HuH-7 (cell line): ENCODE measurements around the gene RAPGEF4.
A peak's percentile ranks its signal among the peaks of the same experiment; 100 is the strongest.
"Not testable (repeated sequence)": the region's sequence is repeated elsewhere in the genome, so short reads cannot be mapped to it uniquely, and the experiment has no call there.

Source experiments
- DNase-seq: peaks from one replicate; pipeline ENCODE4 v3.0.0; 2011; ENCODE audit warnings: low spot score

Gene RAPGEF4

DNA sequence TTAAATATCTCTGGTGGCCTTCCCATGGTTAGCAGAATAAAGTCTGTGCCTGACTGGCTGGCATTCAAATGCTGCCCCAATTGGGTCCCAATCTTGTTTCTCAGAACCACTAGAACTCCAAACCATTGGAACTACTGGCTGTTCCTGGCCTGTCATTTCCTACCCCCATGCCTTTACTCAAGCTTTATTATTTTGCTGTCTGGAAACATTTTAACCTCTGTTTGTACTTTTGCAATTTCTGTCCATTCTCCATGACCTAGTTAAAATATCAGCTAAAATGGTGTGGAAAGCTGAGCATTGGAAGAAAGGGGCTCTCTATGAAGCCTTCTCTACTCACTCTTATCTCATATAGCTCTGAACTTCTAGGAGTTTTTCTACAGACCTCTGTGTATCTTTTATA is 38.7 kb downstream of the RAPGEF4 start:
- DNase-seq: no peak

DNA sequence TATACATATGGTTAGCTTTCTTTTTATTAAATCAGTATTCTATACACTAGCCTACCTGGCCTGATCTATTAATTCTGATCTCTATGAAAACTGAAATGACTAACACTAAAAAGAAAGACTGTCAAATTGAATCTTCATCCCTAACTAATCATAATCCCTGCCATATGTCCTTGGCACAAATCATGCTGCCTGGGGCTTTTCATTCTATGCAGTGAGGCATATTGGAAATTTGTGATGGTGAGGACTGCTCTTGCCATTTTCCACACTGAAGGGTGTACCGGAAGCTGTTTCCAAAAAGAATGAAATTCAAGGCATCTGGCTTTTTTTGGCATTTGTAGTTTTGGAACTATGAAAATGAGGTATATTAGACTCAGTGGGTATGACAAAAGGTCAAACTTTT is 39.7 kb downstream of the RAPGEF4 start:
- DNase-seq: no peak

DNA sequence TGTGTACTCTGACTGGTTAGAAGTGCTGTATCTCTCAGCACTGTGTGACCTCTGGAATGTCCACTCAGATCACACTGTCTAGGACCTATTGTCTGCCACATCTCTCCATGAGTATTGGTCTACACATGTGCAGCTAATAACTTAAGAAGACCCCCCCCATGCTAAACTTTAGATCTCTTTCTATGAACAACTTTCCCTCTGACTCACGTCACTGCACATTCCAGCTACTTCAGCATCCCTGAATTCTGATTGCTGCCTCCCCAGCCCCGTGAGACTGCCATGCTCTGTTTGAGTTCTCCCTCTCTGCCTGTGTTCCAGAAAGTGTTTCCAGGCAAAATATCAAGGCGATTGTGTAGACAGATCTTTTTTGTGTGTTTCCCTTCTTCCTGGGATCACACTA is 41.8 kb downstream of the RAPGEF4 start:
- DNase-seq: no peak

DNA sequence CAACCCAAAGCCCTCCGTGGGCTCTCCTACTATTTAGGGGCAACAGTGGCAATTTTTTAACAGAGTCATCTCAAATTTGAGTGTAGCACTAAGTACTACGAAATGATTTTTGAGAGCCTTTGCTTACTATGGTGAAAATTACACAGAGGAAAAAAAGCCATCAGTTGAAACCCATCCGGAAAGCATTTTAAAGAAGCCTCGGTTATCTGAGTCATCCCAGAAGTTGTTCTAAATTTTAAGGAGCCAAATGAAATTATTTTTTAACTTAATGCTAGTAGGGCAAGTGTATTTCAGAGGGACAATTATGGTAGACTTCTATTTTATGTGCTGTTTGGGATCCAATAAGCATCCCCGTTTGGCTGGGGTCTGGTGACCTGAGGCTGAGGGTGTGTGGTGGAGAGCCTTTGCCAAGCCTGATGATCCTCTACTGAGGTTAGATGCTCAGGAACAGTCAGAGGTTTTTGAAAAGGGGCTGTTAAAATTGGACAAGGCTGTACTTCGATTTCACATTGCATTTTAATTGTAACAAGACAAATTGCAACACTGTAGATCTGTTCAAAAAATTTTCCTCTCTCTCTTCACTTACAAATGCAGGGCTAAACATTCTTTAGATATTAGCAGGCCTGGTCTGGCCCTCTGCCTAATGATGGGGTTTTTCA is 47.0 kb downstream of the RAPGEF4 start:
- DNase-seq: no peak

DNA sequence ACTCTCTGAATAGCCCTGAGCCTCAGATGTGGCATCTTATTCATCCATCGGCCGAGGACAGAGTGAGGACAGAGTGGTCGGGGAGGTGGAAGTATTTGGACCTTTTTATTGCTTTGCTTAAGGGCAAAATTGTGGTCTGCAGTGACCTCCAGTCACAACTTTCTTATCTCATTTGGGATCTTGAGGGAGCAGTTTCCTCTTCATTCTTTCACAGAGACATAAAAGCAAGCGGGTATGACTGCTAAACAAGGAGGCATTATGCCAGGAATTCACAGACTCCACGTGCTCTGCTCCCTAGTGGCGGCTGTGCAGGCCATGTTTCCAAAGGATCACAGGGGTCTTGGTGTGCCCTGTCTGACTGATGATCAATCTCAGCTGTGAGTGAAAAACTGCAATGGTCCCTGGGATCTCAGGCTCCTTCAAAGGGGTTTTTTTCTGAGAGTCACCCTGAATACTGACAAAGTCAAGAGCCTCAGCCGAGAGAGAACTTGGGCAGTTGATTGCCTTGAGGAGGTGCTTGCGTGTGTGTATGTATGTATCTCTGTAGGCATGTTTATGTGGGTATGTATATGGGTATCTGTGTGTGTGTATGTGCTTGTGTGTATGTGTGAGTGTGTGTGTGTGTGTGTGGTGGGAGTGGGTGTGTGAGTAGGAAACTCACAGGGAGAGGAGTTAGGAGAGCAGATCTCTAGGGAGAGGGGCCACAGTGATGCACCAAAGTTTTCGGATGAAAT is 47.7 kb downstream of the RAPGEF4 start:
- peak; percentile 35 for DNase-seq

DNA sequence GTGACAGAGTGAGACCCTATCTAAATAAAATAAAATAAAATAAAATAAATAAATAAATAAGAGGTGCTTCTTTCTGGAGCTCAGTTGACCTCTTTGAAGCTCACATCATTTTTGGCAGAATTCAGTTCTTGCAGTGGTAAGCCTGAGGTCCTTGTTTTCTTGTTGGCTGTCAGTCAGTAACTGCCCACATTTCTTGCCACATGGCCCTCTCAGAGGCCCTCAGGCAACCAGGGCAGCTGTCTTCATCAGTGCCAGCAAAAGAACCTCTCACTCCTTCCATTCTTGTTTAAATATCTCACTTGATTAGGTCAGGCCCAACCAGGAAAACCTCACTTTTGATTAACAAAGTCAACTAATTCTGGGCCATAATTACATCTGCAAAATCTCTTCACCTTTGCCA is 53.2 kb downstream of the RAPGEF4 start:
- no peak for DNase-seq

DNA sequence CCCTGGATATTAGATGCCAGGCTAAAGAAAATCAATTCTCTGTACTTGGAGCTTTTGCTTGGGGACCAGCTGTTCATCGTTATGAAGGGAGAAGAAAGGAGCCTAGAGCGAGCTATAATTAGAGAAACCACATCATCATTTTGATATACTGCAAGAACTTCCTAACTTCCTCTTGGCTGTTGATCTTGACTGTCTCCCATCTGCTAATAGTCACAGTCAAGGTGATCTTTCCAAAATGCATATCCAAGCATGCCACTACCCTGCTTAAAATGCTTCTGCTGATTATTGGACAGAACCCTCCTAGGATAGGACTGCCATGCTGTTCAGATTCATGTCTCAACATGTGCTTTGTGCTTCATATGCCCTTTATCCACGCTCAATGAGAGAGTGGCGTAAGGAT is 54.8 kb downstream of the RAPGEF4 start:
- DNase-seq: no peak

DNA sequence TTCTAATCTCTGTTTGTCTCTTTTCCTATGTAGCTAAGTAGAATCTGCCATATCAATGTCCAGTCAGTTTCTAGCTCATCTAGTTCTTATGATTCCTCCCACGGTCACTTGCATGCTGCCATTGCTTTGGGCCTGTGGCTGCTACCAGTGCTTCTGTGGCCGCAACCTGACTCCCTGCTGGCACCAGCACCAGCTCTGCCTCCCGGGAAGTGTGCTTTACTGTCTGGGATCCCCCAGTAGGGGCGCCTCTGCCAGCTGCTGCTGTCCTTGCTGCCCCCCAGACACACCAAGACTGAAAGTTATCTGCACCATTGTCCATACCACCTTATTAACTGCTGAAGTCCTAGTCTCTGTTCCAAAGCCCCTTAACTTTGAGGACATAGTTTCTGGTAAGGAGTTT is 56.3 kb downstream of the RAPGEF4 start:
- DNase-seq: no peak

DNA sequence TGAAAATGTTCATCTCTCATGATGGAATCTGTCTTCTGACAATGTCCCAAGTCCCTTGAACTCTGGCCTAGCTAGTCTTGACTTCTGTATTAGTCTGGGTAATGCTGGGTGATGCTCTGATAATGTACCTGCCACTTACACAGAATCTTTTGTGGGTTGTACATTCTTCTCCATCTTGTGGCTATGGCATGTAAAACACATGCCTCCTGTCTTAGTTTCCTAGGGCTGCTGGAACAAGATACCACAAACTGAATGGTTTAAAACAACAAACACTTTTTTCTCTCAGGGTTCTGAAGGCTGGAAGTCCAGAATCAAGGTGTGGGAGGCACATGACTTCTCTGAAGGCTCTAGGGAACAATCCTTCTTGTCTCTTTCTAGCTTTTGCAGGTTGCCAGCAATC is 57.1 kb downstream of the RAPGEF4 start:
- no peak for DNase-seq

DNA sequence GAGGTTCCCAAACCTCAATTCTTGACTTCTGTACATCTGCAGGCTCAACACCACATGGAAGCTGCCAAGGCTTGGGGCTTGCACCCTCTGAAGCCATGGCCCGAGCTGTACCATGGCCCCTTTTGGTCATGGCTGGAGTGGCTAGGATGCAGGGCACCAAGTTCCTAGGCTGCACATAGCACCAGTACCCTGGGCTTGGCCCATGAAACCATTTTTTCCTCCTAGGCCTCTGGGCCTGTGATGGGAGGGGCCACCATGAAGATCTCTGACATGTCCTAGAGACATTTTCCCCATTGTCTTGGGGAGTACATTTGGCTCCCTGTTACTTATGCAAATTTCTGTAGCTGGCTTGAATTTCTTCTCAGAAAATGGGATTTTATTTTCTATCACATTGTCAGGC is 67.7 kb downstream of the RAPGEF4 start:
- DNase-seq: not testable (repeated sequence)

DNA sequence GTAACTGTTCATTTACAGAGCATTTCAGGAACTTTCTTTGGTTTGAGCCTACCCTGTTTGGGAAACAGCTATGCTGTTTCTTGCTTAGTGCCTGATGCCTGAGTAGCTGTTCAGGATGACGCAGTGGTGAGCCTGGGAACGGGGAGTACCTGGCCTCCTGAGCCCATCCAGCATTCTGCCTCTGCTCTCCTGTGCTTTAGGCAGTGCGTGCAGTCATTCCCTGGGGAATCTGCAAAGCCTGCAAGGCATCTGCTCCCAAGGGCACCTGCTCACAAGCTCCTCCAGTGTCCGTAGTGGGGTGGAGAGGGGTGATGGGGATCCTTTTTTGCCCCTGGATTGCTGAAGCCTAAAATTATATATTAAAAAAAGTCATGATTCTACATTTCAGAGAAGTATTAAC is 68.8 kb downstream of the RAPGEF4 start:
- DNase-seq: no peak

DNA sequence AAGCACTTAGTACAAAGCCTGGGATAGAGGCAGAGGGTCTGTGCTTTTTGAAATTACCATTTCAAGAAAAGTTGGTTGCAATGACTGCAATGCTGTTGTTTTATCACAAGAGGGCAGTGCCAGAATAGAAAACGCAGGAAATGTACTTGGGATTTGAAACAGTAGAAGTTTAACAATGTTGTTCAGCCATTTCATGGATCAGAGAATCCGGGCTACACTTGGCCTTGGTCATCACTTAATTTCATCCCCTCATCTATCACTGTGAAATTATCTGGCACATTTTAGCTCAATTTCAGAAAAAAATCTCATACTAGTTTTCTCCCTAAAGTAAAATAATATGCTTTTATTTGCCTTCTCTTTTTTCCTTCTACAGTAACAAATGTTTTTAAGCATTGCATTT is 70.8 kb downstream of the RAPGEF4 start:
- DNase-seq: peak; percentile 41

DNA sequence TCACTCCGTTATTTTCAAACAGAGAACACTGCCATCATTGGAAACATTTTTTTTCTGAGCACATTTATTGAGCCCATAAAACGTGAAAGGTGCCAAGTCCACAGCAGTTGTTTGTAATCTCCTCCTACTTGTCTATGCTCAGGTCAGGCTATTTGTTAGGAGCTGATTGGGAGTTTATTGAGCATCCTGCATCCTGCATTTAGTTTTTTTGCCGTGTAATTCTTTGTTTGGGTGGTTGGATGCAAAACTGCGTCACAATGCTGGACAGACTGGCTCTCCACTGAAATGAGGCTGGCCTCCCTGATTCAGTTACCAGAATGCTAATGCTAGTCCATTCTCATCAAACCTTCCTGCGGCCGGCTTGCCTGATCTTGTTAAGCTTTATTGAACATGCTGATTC is 71.4 kb downstream of the RAPGEF4 start:
- peak; percentile 14 for DNase-seq

DNA sequence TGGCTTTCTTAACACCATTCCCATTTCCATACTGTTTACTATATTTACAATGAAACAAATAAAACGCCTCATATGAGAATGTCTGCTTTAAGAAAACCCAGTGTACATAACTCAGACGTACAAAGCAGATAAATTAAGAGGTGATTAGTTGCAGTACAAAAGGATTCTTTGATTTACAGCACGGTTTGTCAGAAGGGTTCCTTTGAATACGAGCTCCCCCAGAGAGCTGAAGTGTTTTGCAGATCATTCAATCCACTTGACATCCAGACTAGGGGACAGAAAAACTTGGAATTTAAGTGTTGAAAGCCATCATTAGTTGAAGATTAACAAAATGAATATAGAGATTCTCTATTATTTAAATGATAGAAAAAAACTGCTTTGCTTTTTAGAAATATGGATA is 72.5 kb downstream of the RAPGEF4 start:
- DNase-seq: no peak

DNA sequence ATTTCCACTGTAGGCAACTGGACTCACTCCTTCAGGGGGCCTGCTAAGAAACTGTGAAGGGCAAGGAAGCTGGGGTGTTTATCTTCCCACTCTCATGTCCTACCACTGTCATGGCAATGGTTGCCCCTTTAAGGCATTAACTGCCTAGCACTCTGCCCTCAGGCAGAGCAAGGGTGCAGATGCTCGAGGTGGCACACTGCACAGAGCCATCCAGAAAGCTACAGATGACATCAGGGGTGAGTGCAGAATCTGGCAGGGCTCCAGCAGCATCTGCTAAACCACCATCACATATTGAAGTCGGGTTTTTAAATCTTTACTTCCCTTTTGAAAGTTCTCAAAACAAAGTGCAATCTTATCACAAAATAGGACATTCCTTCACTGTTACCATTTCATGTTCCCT is 75.4 kb downstream of the RAPGEF4 start:
- DNase-seq: no peak

DNA sequence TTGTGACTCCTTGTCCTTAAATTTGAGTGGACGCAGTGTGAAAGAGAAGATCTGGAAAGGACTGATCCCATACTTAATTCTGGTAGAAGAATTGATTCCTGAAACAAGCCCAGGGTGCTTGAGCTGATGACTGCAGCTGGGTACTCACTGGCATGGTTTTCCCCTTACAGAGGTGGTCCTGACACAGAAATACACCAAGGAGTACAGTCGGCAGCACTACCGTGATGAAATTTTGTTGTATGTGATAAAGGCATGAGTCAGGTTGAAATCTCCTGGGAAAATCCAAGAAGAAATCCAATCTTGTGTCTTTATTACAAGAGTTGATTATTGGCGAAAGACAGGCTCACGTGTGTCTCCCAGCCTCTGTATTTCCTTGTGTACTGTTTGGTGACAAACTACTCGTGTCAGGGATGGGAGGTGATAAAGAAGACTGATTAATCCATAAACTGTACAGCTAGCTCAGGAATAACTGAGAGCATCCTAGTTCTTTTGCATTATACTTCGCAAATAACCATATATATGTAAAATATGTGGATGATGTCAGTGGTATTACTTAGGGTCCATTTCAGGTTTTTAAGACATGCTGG is 76.6 kb downstream of the RAPGEF4 start:
- no peak for DNase-seq

DNA sequence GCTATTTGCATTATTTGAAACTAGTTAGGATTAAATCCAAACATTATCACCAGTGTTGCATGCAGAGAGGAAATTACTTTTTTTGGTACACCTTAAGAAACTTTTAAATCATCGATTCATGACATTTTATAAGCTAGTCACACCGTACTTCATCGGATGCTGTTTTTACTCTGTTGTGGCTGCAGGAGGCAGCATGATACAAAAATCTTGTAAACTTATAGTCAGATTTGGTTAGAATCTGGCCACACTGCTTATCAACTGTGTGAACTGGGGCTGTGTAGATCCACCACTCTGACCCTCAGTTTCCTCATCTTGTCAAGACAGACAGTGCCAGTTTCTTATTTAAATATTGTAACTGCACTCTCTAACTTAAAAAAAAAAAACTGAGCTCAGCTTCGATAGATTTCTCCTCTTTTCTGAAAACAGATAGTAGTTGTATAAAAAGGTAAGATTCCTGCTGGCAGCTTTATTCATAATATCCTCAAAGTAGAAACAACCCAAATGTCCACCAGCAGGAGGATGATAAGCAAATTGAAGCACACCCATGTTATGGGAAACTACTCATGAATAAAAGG is 77.8 kb downstream of the RAPGEF4 start:
- peak; percentile 20 for DNase-seq

DNA sequence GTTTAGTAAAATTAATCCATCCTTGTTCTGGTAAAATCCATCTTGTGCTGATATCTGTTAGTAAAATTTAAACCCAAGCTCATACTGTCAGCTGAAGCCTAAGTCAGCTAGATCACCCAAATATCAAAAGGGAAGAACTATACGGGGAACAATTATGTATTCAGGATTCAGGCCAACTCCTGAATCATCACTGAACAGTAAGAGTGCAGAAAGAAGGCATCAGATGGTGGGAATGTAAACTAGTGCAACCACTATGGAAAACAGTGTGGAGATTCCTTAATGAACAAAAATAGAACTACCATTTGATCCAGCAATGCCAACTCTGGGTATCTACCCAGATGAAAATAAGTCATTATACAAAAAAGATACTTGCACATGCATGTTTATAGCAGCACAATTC is 81.8 kb downstream of the RAPGEF4 start:
- no peak for DNase-seq

DNA sequence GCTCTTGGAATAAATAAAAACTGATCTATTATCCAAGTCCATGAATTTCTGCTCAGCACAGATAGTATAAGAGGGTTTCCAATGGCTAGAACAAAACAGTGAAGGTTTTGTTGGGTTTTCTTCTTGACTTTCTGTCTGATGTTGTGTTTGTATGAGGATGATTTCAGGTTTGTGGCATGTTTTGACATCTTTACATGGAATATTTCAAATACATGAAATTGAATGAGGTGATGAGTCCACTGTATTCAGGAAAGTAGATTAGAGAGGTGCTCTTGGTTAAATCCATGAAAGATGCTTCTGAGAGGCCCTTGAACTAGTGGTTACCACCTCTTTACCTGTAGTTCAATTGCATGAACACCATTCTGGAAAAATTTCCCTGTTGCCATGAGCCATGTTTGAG is 84.3 kb downstream of the RAPGEF4 start:
- no peak for DNase-seq

DNA sequence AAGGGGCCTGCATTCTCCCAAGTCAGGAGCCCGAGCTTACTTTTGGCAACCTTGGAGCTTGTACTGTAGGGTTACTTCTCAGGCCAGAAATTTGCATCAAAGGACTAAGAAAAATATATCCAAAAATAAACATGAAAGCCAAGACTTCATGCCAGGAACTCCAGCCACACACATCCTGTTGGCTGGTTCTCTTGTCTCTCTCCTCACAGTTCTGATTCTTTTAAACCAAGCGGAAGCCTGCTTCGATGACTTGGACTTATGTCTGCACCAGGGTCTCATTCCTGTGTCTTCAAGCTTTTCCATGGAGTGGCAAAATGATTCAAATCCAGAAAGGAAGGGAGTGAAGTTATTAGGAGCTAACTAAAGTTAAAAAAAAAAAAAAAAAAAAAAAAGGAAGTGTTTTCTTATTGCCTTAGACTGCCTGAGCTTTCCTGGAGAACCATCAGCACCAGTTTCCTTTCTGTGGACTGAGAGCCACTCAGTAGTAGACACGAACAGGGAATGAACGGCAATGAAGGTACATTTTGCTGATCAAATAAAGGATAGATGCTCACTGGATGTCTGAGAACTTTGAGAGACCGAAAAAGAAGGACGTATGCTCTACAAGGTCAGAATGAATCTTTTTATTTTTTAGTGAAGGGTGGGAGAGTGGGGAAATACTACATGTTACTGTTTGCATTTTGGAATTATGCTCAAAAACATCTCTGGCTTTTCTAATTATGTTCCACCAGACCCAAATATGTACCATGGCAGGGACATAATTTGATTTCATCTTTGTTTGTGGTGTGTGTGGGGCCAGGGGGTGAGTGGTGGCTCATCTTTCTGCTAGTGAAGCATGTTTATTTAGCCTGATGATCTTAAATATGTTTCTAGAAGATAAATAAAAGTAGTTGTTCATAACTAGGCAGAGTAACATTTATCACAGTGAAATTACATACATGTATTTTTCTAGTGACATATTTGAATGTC is 86.0 kb downstream of the RAPGEF4 start:
- no peak for DNase-seq

DNA sequence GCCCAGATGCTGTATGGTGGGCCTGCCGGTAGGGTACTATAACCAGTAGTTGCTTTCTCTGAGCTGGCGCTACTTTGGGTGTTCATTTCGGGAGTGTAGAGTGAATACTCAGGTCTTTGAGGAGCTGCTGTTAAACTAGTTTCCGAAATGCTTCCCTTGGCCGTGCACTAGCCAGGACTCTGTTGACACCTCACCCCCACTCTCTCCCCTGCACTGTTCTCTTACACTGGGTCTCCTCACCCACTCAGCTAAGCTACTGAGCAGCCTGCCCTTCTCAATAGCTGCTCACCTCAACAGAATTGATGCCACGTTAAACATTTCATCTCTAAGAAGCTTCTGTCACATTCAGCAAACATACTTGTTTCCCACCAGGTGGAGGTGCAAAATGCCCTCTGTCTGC is 86.9 kb downstream of the RAPGEF4 start:
- DNase-seq: no peak

DNA sequence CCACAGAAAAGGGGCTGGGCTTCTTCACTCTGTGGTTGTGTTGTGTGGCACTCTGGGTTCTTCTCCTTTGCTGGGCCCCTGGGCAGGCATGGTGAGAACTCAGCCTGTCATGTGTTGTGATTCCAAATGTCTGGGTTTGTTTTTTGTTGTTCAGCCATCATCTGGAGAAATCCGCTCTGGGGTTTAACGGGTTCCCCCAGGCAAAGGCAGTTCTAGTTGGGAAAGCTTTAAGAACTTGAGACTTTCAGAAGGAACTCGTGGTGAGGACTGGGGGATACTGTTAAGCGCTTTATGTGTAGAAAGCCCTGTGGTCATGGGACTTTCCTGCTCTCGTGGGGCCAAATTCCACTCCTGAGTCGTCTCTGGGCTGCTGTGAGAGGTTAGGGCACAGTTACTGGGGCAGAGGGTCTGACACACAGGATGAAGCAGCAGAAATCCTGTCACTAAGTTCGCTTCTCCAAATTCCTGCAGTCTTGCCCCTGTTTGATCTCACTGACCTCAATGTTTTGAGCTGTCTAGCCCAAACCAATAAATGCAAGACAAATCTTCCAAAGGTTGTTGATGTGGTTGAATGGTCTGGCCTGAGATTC is 87.7 kb downstream of the RAPGEF4 start:
- DNase-seq: no peak
